GM12874 (cell line): Measurements from ENCODE around the gene PHOSPHO2.

Experiments
- CTCF ChIP-seq: IDR thresholded peaks from 2 replicates; pipeline ENCODE4 v1.5.1; 2011; ENCODE audit warnings: low read depth, mild to moderate bottlenecking, control low read depth, low read length, moderate library complexity; ENCODE audit not compliant: insufficient read depth

The PHOSPHO2 gene

GRCh38 chr2:169661265-169661664 is 33.0 kb upstream of the PHOSPHO2 start:
- TF ChIP-seq CTCF, result no peak

GRCh38 chr2:169662744-169663143 is 31.5 kb upstream of the PHOSPHO2 start:
- no peak for TF ChIP-seq CTCF

- TF ChIP-seq CTCF, result no peak
These were observed 31.0 kb upstream of the PHOSPHO2 start for GRCh38 chr2:169663247-169663646.

GRCh38 chr2:169664600-169664977 is 29.7 kb upstream of the PHOSPHO2 start:
- TF ChIP-seq CTCF, result no peak

- no peak for TF ChIP-seq CTCF
These were observed 29.0 kb upstream of the PHOSPHO2 start for GRCh38 chr2:169664978-169665930.

GRCh38 chr2:169667583-169667982 is 26.7 kb upstream of the PHOSPHO2 start:
- TF ChIP-seq CTCF, result no peak

GRCh38 chr2:169670215-169670651 is 24.0 kb upstream of the PHOSPHO2 start:
- TF ChIP-seq CTCF, result no peak
